Lower leg skin (tissue), 4 donors: ENCODE results near the gene NAPG. TPM values are rescaled to one million over a fixed set of nuclear protein-coding genes. Genes with fewer than 3 reads are reported as not detected.
"Not testable (repeated sequence)": the region's sequence is repeated elsewhere in the genome, so short reads cannot be mapped to it uniquely, and the experiment has no call there.

Experiments
- DNase-seq, 2 donors: peaks; one replicate each; pipeline ENCODE4 v3.0.0-alpha.2; 2019; ENCODE audit warnings: low spot score in 2 of 2
- H3K4me3 ChIP-seq: fragments of 200-600 bp; sonication (generic); 2 replicates; pipeline ENCODE4 v1.5.1; 2017; ENCODE audit warnings: mild to moderate bottlenecking, low read depth; ENCODE audit not compliant: poor library complexity, severe bottlenecking
- CTCF ChIP-seq, 3 donors: fragments of 450-650 bp; IDR thresholded peaks; one replicate each; pipeline ENCODE4 v1.5.1; 2016; ENCODE audit warnings: antibody characterized with exemption in 3 of 3, mild to moderate bottlenecking in 3 of 3, moderate library complexity in 2 of 3
- POLR2A ChIP-seq, 2 donors: fragments of 450-650 bp; IDR thresholded peaks; one replicate each; pipeline ENCODE4 v1.6.1; 2016 to 2017; ENCODE audit warnings: antibody characterized with exemption in 2 of 2, mild to moderate bottlenecking in 1 of 2, moderate library complexity in 1 of 2
- WGBS, 2 donors: methylation state at CpG; one replicate each; pipeline ENCODE4 v1.1.5; 2018; 5-methylcytosine and 5-hydroxymethylcytosine counted together
- intact Hi-C: fragments of 100-400 bp; cut with DNase I; formaldehyde crosslinking; loops from one replicate; pipeline ENCODE4 v1.15.0; 2023; ENCODE audit warnings: low total_unique reads
- total RNA-seq, 4 donors: library from RNA; depleted of rRNA; stranded (reverse); fragments of >200 nt; gene quantifications; one replicate each; pipeline ENCODE4 v1.1.0, GENCODE V29; 2016

NAPG gene
- total RNA-seq, 4 donors from 2014 or later: 15.6 to 25.7 (median 22.0) TPM

GRCh38 chr18:10504723-10505122 is 21.1 kb upstream of the NAPG start:
- 88 to 95% methylated on average over 1 of the region's 1 CpG for WGBS, 2 donors
- intact Hi-C loops: no loop called here

DNA sequence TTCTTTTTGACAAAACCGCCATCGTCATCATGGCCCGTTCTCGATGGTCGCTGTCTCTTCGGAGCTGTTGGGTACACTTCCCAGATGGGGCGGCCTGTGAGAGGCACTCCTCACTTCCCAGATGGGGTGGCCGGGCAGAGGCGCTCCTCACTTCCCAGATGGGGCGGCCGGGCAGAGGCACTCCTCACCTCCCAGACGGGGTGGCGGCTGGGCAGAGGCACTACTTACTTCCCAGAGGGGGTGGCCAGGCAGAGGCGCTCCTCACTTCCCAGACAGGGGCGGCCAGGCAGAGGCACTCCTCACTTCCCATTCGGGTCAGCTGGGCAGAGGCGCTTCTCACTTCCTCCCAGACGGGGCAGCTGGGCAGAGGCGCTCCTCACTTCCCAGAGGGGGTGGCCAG is 19.9 kb upstream of the NAPG start:
- H3K4me3 ChIP-seq, intact Hi-C loops, DNase-seq: not testable (repeated sequence)
- 91 to 97% methylated on average over 12 to 19 of the region's 19 CpGs for WGBS, 2 donors

More at GRCh38 chr18:10504723-10505122, 21.1 kb upstream of the NAPG start:
- TF ChIP-seq POLR2A (IDR thresholded peaks at IDR 0.05): no peak
- no peak for TF ChIP-seq CTCF (IDR thresholded peaks at IDR 0.05)
- H3K4me3 ChIP-seq: no peak overlapping the region
- DNase-seq: no peak

GRCh38 chr18:10508591-10508990 is 17.2 kb upstream of the NAPG start:
- intact Hi-C loops: no loop called here
- DNase-seq: no peak
- H3K4me3 ChIP-seq: no peak overlapping the region
- TF ChIP-seq CTCF (IDR thresholded peaks at IDR 0.05): no peak
- TF ChIP-seq POLR2A (IDR thresholded peaks at IDR 0.05): no peak

- WGBS, 2 donors: 78% methylated on average over 2 of the region's 2 CpGs
- TF ChIP-seq POLR2A (IDR thresholded peaks at IDR 0.05) (no peak), CTCF (IDR thresholded peaks at IDR 0.05) (no peak)
- H3K4me3 ChIP-seq: no peak overlapping the region
- DNase-seq: no peak
- intact Hi-C loops: no loop called here
Measured at GRCh38 chr18:10511236-10511635, 14.6 kb upstream of the NAPG start.

- TF ChIP-seq CTCF (IDR thresholded peaks at IDR 0.05) (no peak), POLR2A (IDR thresholded peaks at IDR 0.05) (no peak)
- peak; percentile 37 to 80 for DNase-seq
- 21 to 24% methylated on average over 3 of the region's 3 CpGs for WGBS, 2 donors
- H3K4me3 ChIP-seq: no peak overlapping the region
- intact Hi-C loops: no loop called here
Measured at GRCh38 chr18:10514082-10514481, 11.7 kb upstream of the NAPG start.

DNA sequence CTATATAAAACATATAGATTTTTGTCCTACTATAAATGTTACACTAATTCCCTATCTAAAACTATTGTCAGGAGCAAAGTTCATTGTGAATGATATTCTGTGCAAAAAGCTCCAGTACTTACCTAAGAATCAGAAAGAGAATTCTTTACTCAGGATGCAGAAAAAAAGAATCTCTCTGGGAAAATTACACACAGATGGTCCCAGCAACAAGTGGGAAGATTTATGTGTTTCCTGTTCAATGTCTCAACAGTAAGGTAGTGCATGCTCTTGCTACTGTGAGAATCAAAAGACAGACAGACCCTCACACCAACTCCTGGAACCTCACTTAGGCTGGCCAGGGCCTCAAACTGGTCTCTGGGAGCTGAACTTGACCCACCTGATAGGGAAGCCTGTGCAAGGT is 11.2 kb upstream of the NAPG start:
- DNase-seq: no peak
- TF ChIP-seq CTCF (IDR thresholded peaks at IDR 0.05) (no peak), POLR2A (IDR thresholded peaks at IDR 0.05) (no peak)
- H3K4me3 ChIP-seq: no peak overlapping the region
- intact Hi-C loops: no loop called here
